Measurements from ENCODE around the gene CDH24. TPM values are rescaled to one million over a fixed set of nuclear protein-coding genes. Genes with fewer than 3 reads are reported as not detected.

CDH24 gene
- total and polyA plus RNA-seq, 10 of the 15 experiments (the other 5 are each of a cell fraction or from before 2014, with no cell fraction given): 0.10 to 1.5 (median 0.45) TPM; not detected in 2

GRCh38 chr14:23060536-23061260 lies 3.4 kb upstream of the CDH24 start:
- Histone ChIP-seq H4K20me1 (ENCODE audit: control insufficient read depth, insufficient read depth) (no peaks in the 10 kb centered on the region; the same call in 1 of the 2 replicates), H3K4me3 (no peak overlapping the region), H3K4me1 (ENCODE audit: control insufficient read depth, insufficient read depth, low read length) (peaks cover 12% of the 10 kb centered on the region), H3K9me3 (replicated peaks; ENCODE audit: control insufficient read depth, insufficient read depth, low read length) (no peaks in the 10 kb centered on the region), H2AFZ (ENCODE audit: control insufficient read depth, low read depth, low read length) (no peak overlapping the region), H3K27me3 (replicated peaks in 1 of 2; ENCODE audit: control insufficient read depth in 2 of 2, insufficient read depth in 2 of 2, low read length in 1 of 2) (no peaks in the 10 kb centered on the region), H3K27ac (ENCODE audit: control insufficient read depth, insufficient read depth) (no peak overlapping the region), H3K79me2 (ENCODE audit: control insufficient read depth, insufficient read depth, low read length) (no peaks in the 10 kb centered on the region), H3K4me2 (ENCODE audit: control insufficient read depth, insufficient read depth) (no peak overlapping the region), H3K36me3 (ENCODE audit: control insufficient read depth in 2 of 2, insufficient read depth in 2 of 2, low read length in 1 of 2) (peaks cover 29 to 37% of the 10 kb centered on the region in 2 experiments), H3K9ac (ENCODE audit: control insufficient read depth, insufficient read depth, low read length) (no peak overlapping the region)
- POLR2A ChIA-PET: interaction anchor here (1.4 to 2.0 kb wide), 3 partner anchors 8 to 74 kb away, joined by 3 to 6 read pairs (median 4); no protein-coding TSS in a partner anchor
- CTCF ChIA-PET: interaction anchor here (0.7 to 18.3 kb wide), 10 partner anchors 8 to 130 kb away, joined by 3 to 853 read pairs (median 6); partner anchors contain the start of gene AJUBA
- FAIRE-seq (no peak), DNase-seq (ENCODE audit: low read depth, low spot score) (no peak), ATAC-seq (no peak)
- SMC1A ChIA-PET (ENCODE audit: uncharacterized antibody, unreplicated experiment): interaction anchor here (0.7 to 8.7 kb wide), 6 partner anchors 8 to 1919 kb away, joined by 3 to 156 read pairs (median 7); no protein-coding TSS in a partner anchor
- in situ Hi-C loops (cut with MboI): no loop called here
- RAD21 ChIA-PET (ENCODE audit: unreplicated experiment): interaction anchor here (0.9 to 10.8 kb wide), 3 partner anchors 67 to 81 kb away, joined by 3 to 224 read pairs (median 166); partner anchors contain the start of gene AJUBA
- WGBS (ENCODE audit: insufficient coverage, insufficient replicate concordance, low lambda C conversion rate, missing lambda C conversion rate): 96% methylated on average over 17 of the region's 17 CpGs
- no TSS peak for BruUV-seq (replicated peaks)
- intact Hi-C loops (cut with micrococcal nuclease; ENCODE audit: unreplicated experiment): no loop called here
- TF ChIP-seq ELK1 (IDR thresholded peaks at IDR 0.05; ENCODE audit: low read depth, low read length) (no peak), SUZ12 (IDR thresholded peaks at IDR 0.05; ENCODE audit: unreplicated experiment) (no peak), JUND (IDR thresholded peaks at IDR 0.05; ENCODE audit: low read depth, low read length) (no peak), HDGF (IDR thresholded peaks at IDR 0.05) (no peak), NFYB (IDR thresholded peaks at IDR 0.05; ENCODE audit: insufficient read depth, low read depth, low read length) (no peak), BCLAF1 (IDR thresholded peaks at IDR 0.05) (no peak), EED (IDR thresholded peaks at IDR 0.05; ENCODE audit: low read depth) (no peak), ZNF592 (IDR thresholded peaks at IDR 0.05) (no peak), RELB (IDR thresholded peaks at IDR 0.05; ENCODE audit: low read depth) (no peak), FOXK2 (IDR thresholded peaks at IDR 0.05) (no peak)
